Lower leg skin (tissue), 4 donors: ENCODE measurements around the gene KRT81. TPM values are rescaled to one million over a fixed set of nuclear protein-coding genes. Genes with fewer than 3 reads are reported as not detected.
A peak's percentile ranks its signal among the peaks of the same experiment; 100 is the strongest.

Experiments used
- DNase-seq, 2 donors: peaks; one replicate each; pipeline ENCODE4 v3.0.0-alpha.2; 2019; ENCODE audit warnings: low spot score in 2 of 2
- H3K4me3 ChIP-seq: fragments of 200-600 bp; sonication (generic); 2 replicates; pipeline ENCODE4 v1.5.1; 2017; ENCODE audit warnings: mild to moderate bottlenecking, low read depth; ENCODE audit not compliant: poor library complexity, severe bottlenecking
- CTCF ChIP-seq, 3 donors: fragments of 450-650 bp; IDR thresholded peaks; one replicate each; pipeline ENCODE4 v1.5.1; 2016; ENCODE audit warnings: antibody characterized with exemption in 3 of 3, mild to moderate bottlenecking in 3 of 3, moderate library complexity in 2 of 3
- POLR2A ChIP-seq, 2 donors: fragments of 450-650 bp; IDR thresholded peaks; one replicate each; pipeline ENCODE4 v1.6.1; 2016 to 2017; ENCODE audit warnings: antibody characterized with exemption in 2 of 2, mild to moderate bottlenecking in 1 of 2, moderate library complexity in 1 of 2
- WGBS, 2 donors: methylation state at CpG; one replicate each; pipeline ENCODE4 v1.1.5; 2018; 5-methylcytosine and 5-hydroxymethylcytosine counted together
- intact Hi-C: fragments of 100-400 bp; cut with DNase I; formaldehyde crosslinking; loops from one replicate; pipeline ENCODE4 v1.15.0; 2023; ENCODE audit warnings: low total_unique reads
- total RNA-seq, 4 donors: library from RNA; depleted of rRNA; stranded (reverse); fragments of >200 nt; gene quantifications; one replicate each; pipeline ENCODE4 v1.1.0, GENCODE V29; 2016

Gene KRT81
- 100 to 1,000 TPM in 1 of 4 donors, 10 to 100 TPM in 1, under 1 TPM in 1, not detected in 1; 0.37 to 204 (median 10.6) TPM for total RNA-seq

- 48 to 71% methylated on average over 10 to 13 of the region's 32 CpGs for WGBS, 2 donors
- no peak within 1 kb of the TSS for H3K4me3 ChIP-seq
- intact Hi-C loops: no loop called here
- TF ChIP-seq CTCF (IDR thresholded peaks at IDR 0.05) (no peak), POLR2A (IDR thresholded peaks at IDR 0.05) (no peak)
- peak in 1 of 2 donors; percentile 50 for DNase-seq
These were observed at the start of gene KRT81 for GRCh38 chr12:52291267-52291935. Gene KRT81 (minus strand): TSS chr12:52291534. CDS start chr12:52291465, 69 bp downstream.

GRCh38 chr12:52338241-52338960, 47.1 kb upstream of the KRT81 start:
- intact Hi-C loops: no loop called here
- TF ChIP-seq POLR2A (IDR thresholded peaks at IDR 0.05): no peak
- 48 to 57% methylated on average over 10 of the region's 10 CpGs for WGBS, 2 donors
- no peak overlapping the region for H3K4me3 ChIP-seq
- no peak for DNase-seq

- intact Hi-C loops: no loop called here
- H3K4me3 ChIP-seq: no peak overlapping the region
- DNase-seq: no peak
- TF ChIP-seq POLR2A (IDR thresholded peaks at IDR 0.05) (no peak), CTCF (IDR thresholded peaks at IDR 0.05) (no peak)
- 39 to 47% methylated on average over 1 of the region's 1 CpG for WGBS, 2 donors
These were observed 45.7 kb upstream of the KRT81 start for GRCh38 chr12:52337054-52337453.

GRCh38 chr12:52336641-52337040, 45.3 kb upstream of the KRT81 start:
- no peak for DNase-seq
- no peak for TF ChIP-seq POLR2A (IDR thresholded peaks at IDR 0.05)
- no peak for TF ChIP-seq CTCF (IDR thresholded peaks at IDR 0.05)
- intact Hi-C loops: no loop called here
- H3K4me3 ChIP-seq: no peak overlapping the region
- WGBS, 2 donors: 84 to 87% methylated on average over 2 of the region's 2 CpGs

GRCh38 chr12:52335598-52336262, 44.4 kb upstream of the KRT81 start:
- no peak overlapping the region for H3K4me3 ChIP-seq
- TF ChIP-seq POLR2A (IDR thresholded peaks at IDR 0.05) (no peak), CTCF (IDR thresholded peaks at IDR 0.05) (no peak)
- intact Hi-C loops: no loop called here
- no peak for DNase-seq
- 75 to 77% methylated on average over 4 of the region's 4 CpGs for WGBS, 2 donors

GRCh38 chr12:52334185-52334584, 42.9 kb upstream of the KRT81 start:
- H3K4me3 ChIP-seq: no peak overlapping the region
- intact Hi-C loops: no loop called here
- 72 to 79% methylated on average over 3 of the region's 3 CpGs for WGBS, 2 donors

More at GRCh38 chr12:52334185-52334584, 42.9 kb upstream of the KRT81 start:
- TF ChIP-seq POLR2A (IDR thresholded peaks at IDR 0.05) (no peak), CTCF (IDR thresholded peaks at IDR 0.05) (no peak)
- no peak for DNase-seq
